ENCODE data around the gene THRB.

The THRB gene

DNA sequence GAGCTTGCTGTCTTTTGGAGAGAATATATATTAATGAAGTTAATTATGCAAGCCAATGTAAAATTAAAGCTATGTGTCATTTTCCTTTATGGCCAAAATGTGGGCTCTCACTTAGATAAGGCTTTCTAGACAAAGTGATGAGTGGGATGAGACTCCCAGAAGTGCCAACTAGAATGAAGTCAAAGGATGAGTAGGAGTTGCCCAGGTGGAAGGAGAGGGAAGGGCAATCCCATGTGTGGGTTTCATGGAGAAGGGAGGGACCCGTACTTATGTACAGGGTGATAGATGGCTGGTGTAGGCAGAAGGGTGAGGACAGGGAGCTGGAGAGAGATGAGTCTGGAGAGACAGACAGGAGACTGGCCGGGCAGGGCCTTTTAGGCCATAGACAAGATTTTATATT, 239.2 kb downstream of the THRB start:
- DNase-seq: no peak

DNA sequence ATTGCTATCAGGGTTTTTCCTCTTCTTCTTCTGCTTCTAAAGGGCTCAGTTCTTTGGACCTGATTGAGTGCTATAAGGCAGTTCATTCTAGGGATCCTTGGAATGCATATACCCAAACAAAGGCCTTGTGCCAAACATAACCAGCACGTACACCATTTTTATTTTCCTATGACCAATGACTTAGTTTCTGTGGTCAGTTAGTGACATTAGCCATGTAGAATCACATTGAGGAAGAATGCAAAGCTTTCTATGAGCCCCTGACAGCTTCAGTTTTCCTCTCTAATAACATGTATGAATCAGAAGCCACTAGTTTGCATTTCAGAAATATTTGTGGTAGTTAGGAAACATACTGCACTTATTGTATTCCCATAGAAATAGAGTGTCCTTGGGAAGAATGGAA, 240.0 kb downstream of the THRB start:
- no peak for DNase-seq

DNA sequence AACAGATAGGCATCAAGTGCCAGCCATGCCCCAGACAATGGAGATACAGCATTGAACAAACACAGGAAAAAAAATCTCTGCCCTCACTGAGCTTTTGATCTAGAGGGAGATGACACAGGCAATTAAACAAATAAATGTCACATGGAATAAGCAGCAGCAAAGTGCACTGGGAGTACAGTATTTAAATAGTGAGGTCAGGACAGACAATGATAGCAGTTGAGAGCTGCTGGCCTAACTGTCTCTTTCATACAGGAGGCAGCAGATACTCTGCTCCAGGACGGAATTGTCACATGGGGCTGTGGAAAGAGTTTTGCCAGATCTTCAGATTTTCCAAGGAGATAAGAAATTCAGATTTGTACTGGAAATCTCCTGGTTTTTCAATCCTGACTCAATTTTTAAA, 241.3 kb downstream of the THRB start:
- no peak for DNase-seq

DNA sequence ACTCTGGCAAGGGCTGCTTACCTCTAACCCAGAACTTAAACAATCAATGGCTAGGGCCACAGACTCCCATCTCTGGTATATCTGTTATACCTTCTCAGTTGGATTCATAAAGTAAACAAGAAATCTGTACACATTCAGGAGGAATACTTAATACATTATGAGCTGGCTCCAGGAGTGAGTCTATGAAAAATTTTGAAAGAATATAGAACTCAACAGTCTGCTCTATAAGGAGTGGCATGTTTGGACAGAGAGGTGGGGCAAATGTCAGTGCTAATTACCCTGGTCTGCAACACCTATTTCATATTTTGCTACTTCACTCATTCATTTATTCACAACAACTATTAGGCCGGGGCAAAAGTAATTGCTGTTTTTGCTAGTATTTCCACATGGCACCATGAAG, 245.1 kb downstream of the THRB start:
- DNase-seq: no peak

DNA sequence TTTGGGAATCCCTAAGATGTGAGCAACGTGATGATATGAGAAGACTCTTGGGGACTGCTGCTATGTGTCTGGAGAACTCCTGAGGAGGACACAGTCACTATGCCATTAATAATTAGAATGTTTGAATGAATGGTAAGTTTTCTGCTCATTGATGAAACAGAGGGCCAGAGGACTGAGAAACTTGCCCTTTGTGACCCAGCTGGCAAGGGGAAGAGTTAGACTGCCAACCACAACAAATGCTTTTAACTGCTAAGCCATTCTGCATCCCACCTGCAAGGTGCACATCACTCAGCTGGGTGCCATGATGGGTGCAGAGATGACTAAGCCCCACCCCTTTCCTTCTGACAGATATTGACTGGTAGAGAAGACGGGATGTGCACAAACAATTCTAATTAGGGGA, 249.6 kb downstream of the THRB start:
- no peak for DNase-seq

DNA sequence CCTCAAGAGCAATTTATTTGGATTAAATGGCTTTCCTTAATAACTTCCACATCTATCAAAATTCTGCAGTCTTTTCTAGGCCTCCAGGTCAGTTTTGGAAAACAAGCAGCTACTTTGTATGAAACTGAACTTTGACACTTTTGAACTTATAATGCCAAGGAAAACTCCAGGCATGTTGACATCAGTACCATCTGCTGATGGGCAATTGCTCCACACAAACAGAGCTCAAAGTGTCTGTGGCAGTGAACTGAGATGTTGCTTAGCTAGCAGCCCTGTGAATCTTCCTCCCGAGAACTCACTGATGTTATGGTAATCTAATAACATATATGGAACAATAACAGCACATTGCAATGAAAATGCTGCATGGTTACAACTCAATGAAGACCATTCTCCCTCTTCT, 250.2 kb downstream of the THRB start:
- DNase-seq: no peak

DNA sequence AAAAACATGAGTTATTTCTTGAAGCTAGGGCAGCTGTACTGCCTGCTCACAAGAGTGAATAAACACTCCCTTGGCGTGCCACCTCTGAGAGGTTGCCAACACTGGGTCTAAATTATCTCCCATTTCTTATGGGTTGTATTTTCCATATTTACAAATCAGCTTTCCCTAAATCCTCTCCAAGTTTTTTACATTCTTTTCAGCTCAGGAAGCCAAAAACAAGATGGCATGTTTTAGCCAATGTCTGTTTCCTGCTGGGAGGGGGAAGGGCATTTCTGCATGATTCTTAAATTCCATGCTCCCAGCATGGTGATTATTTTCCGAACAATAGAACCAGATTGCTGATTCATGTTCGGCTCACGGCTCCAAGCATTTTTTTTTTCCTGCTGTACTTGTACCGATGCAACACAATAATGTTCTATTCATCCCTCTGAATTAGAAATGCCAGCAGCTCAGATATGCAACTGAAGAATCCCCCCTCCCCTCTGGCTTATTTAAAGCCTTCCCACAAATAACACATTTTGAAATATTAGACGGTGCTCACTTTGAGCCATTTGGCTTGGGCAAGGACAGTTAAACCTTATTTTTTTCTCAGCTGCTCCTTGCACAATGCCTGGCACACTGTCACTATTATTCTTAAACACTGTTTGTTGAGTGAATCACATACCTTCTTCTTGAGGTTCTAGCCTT, 252.5 kb downstream of the THRB start:
- DNase-seq: peak; percentile 19

DNA sequence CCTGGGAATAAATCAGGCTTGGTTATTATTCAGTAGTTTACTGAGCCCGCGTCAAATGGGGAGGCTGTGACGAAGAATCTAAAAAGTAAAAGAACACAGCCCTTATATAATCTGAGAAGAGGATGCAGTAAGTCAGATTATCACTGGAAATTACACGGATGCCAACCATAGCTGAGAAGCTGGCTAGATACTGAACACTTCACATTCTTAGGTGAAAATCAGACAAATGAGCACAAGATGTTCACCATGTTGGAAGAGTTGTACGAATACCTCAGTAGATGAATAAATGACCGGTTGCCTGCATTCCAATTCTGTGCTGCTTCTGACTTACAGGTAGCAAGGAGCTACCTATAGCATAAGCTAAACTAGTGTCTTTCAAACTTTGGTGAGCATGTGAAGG, 254.3 kb downstream of the THRB start:
- no peak for DNase-seq

DNA sequence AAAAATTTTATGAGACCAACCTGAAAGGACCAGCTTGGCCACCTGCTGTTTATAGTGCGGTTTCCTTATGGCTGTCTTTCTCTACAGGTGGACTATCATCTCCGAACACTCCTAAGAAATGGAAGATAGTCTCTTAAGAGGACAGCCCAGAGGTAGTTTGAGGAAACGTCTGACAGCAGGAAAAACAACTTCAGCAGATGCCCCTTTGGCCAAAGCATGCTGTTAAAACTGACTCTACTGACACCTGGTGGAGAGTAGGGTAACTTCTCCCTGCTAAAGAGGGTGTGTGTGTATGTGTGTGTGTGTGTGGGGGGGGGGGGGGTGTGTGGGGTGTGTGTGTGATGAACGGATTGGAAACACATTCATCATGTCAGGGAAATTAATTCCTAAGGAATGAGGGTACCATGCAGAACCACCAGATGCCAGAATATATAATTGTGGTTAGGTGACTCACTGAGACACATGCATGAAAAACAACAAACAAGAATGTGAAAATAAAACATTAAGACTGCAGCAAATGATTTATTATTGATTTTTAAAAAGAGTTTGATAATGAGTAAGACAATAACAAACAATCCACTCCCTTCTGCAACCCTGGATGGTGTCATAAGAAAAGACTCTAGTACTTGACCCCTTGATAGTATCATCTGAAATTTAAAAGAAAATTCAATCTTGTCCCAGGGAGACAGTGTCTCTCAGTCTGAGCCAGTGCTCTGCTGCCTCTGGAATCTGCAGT, 256.5 kb downstream of the THRB start:
- DNase-seq: peak; percentile 32

DNA sequence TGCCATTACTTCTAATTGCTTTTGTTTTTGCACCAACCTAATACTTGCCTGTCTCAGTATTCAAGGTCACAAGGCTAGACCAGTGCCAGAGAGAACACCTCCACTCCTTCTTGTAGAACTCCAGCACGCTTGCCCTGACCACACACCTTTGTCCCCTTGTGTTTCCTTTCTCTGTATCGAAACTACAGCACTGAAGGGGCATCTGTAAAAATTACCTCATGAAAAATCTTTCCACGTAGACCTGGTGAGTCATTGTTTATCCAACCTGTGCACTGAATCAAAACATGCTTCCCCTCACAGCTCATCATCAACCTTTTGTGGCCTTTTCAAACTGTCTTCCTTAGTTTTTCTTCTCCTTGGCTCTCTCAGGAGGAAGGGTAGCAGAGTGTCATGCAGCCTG, 259.5 kb downstream of the THRB start:
- no peak for DNase-seq

DNA sequence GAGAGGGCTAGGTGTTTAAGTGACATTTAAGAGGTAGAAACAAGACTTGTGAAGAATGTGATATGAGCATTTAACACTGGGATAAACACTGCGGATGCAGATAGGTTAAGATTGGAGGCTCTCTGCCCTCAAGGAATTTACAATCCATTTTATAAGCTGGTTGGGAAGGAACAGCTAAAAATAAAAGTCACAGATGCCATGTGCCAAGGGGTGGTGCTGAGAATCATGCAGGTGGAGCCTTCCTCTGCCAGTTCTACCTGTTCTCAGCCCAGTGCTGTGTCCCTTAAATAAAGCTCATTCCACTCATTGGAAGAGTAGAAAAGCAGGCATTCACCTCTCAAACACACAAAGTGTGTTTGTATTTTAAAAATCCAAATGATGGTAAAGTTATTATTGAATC, 261.9 kb downstream of the THRB start:
- DNase-seq: no peak

DNA sequence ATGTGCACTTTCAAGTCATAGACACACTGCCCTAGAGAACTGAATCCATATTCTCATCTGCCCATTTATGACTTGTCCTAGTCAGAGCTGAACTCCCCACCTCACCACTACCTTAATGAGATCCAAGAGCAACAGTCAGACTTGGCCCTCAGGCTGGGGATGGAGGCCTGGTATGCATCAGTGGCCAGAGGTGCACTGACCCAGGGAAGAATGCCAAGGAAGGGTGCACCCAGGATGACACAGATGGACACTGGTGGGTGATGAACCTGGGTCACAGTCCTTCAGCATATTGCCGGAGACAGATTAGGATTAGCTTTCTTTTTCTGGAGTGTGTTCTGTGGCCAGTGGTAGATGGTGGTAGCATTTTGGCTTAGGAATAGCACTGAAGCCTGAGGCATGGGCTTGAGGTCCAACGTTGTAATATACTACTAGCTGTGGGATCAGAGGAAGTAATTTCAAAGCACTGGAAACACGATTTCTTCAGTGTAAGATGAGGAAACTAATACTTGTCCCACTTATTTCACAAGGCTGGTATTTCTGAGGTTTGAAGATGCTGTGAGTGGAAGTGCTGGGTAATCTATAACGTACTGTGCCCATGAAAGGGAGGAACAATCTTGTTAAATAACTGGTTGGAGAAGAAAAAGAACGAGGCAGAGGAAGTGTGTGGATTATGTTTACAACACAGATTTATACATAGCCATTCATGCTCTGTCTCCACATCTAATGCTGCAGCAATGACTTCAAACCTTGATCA, 265.0 kb downstream of the THRB start:
- no peak for DNase-seq

DNA sequence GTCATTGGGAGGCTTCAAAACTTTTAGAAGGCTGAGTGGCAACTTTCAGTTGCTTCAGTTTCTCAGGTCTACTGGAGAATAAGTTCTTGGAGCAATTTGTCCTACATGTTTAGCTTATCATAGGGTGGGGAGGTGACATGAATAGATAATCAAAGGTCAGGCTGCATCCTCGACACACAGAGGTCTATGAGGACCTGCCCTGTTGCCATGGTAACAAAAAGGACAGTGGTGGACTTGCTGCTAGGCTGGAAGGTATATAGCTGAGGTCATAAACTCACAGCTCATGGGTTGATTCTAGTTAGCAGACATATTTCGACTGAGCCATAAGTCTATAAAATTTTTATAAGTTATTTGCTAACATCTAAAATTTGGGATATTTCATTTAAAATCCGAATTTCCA, 267.0 kb downstream of the THRB start:
- no peak for DNase-seq

DNA sequence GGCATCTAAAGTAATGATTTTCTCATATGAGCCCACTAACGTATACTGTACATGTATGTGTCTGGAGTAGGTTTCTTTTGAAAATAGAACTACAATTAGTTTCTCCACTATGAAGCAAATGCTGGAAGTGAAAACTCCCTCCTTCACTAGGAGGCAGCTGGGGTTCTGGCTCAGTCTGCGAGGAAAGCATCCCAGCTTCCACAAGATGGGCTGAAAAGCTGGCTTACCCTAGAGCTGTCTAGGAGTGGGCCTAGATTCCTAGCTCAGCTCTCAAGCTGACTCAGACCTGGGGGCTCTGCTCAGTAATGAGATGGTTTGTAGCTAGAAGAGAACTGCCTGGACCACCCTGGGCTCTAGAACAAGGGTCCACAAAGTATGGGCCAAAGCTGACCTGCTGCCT, 268.3 kb downstream of the THRB start:
- DNase-seq: no peak

DNA sequence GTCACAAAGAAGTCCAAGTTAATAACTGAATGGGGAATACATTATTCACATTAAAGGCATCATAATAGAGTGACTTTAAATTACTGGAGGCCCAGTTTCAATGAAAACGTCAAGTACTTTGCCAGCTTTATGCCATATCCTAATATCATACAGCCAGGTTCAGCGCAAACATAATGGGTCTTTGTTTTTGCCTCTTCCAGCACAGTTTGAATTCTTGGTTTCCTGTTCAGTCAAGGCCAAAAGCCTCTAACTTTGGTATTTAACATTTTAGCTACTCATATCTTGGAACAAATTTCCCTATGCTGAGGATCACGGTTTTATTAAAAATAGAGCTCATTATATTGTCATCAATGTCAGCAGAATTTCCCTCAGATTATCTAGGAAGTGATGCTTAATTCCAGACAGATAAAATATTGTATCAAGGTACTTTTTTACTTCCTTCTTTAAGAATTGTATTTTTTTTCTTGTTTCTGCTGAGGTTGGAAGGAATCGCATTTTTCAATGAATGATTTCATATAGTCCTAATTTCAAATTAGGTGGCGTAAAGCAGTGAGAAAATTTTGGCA, 269.2 kb downstream of the THRB start:
- DNase-seq: no peak

DNA sequence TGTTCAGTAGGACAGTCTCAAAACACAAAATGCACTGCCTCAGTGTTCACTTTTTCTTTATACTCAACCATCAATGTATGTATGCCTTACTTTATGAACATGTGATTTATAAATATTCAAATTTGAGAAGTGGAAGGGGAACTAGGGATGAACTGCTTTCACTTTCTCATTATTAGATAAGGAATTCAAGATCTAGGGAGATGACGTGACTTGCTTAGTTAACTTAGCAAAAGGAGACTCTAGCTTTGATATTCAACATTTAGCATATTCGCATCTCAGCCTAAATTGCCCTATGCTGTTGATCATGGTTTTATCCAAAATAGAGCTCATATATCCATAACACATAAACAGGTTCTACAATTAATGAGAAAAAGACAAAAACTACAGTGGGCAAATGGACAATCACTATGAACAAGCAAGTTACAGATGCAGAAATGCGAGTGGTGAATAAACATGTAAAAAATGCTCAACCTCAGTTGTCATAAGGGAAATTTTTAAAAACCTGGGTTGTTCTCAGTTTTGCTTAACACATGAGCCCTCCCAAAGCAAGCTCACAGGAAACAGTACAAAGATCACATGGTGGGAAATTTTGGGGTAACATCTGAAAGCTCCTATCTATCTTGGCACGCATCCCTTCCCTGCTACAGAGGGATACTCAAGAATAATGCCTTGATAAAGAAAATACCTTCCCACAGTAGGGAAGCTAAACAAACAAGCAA, 269.8 kb downstream of the THRB start:
- DNase-seq: no peak

DNA sequence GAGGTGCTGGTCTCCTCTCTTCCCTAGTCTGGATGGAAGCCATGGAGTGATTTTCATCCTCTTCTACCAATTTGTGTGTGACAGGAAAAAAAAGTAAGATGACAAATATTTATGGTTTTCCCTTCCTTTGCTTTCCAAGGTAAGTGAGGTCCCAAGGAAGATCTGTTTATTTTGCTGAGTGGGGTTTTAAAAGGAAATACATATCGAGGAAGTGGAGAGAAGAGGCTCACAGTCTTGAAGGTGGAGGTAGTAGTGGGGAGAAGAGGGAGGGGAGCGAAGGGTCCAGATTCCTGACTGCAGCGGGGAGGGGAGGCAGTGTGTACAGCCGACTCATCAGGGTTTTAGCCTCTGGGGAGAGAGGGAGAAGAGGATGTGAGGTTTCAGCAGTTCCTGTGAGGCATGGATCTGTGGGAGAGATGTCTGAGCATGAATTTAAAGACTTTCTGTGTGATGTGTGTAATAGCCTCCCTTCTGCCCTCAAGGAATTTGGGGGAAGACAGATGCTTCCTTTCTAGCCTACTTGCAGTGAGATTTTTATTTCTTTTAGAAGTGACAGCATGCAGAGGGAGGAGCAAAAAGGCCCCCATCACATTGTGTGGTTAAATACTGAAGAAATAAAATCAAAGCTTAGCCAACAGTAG, 272.4 kb downstream of the THRB start:
- DNase-seq: no peak

DNA sequence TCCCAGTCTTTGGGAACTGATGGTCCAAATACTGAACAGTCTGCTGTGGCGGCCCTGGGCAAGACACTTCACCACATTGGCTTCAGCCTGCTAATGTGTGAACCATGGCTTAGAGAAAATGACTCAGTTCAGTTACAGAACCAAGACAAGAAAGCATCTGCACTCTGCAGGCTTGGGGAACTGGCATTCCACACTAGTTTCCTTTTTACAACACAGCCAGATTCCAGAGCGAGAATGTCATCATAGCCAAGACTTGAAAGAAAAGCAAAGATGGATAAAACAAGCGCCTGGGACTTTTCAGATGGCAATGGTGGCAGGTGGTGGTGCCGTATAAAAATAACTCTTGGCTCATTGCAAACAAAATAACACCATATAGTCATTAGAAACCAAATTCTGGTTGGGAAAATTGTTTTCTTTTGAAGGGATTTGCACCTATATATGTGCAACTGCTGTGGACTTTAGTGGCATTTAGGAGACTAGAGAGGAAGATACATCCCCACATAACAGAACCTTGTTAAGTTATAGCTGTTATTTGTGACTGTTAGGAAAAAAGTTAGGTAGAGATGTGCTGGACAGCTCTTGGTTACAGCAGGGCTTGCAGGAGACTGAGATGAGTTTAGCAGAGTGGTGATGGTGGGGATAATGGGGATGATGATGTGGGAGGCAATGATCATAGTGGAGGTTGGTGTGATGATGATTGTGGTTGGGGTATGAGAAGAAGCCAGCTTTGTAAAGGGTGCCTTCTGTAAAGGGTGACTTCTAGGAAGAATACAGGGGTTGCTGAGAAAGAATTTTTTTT, 273.6 kb downstream of the THRB start:
- DNase-seq: no peak

DNA sequence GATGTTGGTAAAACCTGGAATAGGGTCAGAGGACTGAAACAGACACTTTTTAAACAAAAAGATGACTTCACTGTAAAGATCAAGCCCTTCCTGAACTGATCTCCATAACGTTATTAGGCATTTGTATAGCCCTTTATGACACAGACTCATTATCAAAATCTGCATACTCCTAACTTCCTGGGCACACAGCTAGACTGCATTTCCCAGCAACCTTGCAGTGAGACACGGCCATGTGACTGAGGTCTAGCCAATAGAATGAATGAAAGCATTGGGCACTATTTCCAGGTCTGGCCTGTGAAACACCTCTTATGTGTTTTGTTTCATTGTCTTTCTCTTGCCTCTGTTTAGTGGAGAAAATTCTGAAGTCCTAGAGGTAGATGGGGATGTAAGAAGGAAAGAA, 279.1 kb downstream of the THRB start:
- no peak for DNase-seq

DNA sequence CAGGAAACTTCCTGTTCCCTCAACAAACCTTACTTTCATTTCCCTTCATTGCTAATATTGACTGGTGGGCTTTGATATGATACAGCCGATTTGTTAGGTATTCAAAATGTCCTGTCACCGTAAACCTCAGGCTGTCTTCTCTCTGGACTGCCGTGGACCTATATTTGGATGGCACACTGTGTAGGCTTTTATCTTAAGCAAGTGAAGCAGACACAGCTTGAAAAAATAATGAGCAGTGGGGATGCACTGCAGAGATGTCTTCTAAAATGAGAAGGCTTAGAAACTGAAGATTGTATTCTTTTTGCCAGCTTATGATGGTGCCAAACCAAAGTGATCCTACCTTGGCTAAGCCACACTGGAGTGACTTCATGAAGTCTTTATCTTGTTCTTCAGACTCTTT, 283.3 kb downstream of the THRB start:
- DNase-seq: no peak

DNA sequence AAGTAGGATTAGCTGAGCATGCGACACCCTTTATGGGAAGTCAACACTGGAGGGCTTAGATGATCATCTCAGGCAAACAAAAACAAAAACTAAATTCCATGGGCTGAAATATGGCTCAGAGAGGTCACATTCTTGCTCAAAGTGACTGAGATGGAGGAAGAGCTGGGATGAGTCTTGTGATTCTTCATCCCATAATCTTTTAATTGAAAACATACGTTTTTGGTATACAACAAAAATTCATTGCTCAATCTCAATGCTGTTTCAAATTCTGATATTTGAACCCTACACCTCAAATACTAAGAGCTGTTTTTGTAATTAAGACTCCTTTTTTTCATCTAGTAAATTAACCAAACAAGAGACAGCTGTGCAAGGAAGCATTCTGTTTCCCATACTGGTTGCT, 292.6 kb downstream of the THRB start:
- DNase-seq: no peak

DNA sequence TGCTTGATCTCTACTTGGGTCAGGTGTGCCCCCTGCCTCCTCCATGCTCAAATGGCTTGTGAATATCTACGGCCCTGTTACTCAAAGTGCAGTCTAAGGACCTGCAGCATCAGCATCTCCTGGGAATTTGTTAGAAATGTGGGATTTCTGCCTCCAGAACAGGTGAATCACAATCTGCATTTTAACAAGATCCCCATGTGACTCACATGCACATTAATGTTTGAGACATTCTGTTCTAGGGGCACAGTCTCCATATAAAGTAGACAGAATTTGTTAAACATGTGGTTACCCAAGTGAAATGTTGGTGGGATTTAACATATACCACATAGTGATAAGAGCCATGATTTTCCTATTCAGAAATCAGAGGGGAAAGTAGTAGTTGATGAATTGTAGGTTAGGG, 293.3 kb downstream of the THRB start:
- no peak for DNase-seq

Measured in NCI-H774 (cell line).